HEK293 (cell line): ENCODE measurements around the gene LDHAL6B.

Experiments used
- CTCF ChIA-PET: fragments of 350-600 bp; formaldehyde crosslinking; extraction: SDS; loops from one replicate; lab custom pipeline; 2021; ENCODE audit warnings: antibody characterized with exemption; lab: Yijun Ruan, JAX
- POLR2A ChIA-PET: fragments of 300-600 bp; formaldehyde crosslinking; extraction: SDS; loops from one replicate; lab custom pipeline; 2020; ENCODE audit warnings: antibody characterized with exemption, inconsistent platforms; lab: Yijun Ruan, JAX
- H3K27ac ChIP-seq: fragments of 200-500 bp; sonication (Bioruptor generic); 2 replicates; pipeline ENCODE4 v1.5.1; 2014; ENCODE audit warnings: low read depth, low read length, control low read depth, inconsistent platforms; ENCODE audit errors: extremely low read depth
- H3K36me3 ChIP-seq, 2 experiments: fragments of 200-500 bp in 1 of 2; sonication (Bioruptor generic) in 1 of 2; 1 replicate in 1 of 2; 2 replicates in 1 of 2; pipeline ENCODE4 v1.5.1; 2014 to 2017; ENCODE audit warnings: inconsistent platforms in 2 of 2, low read length in 2 of 2; ENCODE audit not compliant: control insufficient read depth in 2 of 2, insufficient read depth in 1 of 2
- H3K4me1 ChIP-seq: fragments of 200-500 bp; sonication (Bioruptor generic); 2 replicates; pipeline ENCODE4 v1.5.1; 2014; ENCODE audit warnings: mild to moderate bottlenecking, low read length, inconsistent platforms; ENCODE audit not compliant: control insufficient read depth, insufficient read depth
- H3K4me3 ChIP-seq: 2 replicates; pipeline ENCODE4 v1.5.1; 2011; ENCODE audit warnings: low read depth, mild to moderate bottlenecking, control low read depth, low read length, moderate library complexity
- H3K9me3 ChIP-seq: fragments of 200-500 bp; sonication (Bioruptor generic); 2 replicates; pipeline ENCODE4 v1.5.1; 2014; ENCODE audit warnings: low read depth, low read length, inconsistent platforms; ENCODE audit not compliant: control insufficient read depth, insufficient read depth
- BCL11B ChIP-seq: fragments of 450-650 bp; formaldehyde crosslinking; IDR thresholded peaks from 2 replicates; pipeline ENCODE4 v1.5.1; 2016; ENCODE audit warnings: low read depth, missing biosample characterization, missing genetic modification characterization
- EGR2 ChIP-seq: fragments of 450-650 bp; formaldehyde crosslinking; IDR thresholded peaks from 2 replicates; pipeline ENCODE4 v1.5.1; 2016; ENCODE audit warnings: low read depth, missing biosample characterization, missing genetic modification characterization
- INSM2 ChIP-seq: fragments of 450-650 bp; formaldehyde crosslinking; IDR thresholded peaks from 2 replicates; pipeline ENCODE4 v1.5.1; 2016; ENCODE audit warnings: missing biosample characterization, missing genetic modification characterization
- OSR2 ChIP-seq: fragments of 450-650 bp; formaldehyde crosslinking; IDR thresholded peaks from 2 replicates; pipeline ENCODE4 v1.5.1; 2016; ENCODE audit warnings: missing biosample characterization, missing genetic modification characterization
- PBX3 ChIP-seq: sonication (generic); formaldehyde crosslinking; IDR thresholded peaks from 2 replicates; pipeline ENCODE4 v1.8.1; 2022; ENCODE audit warnings: mild to moderate bottlenecking, moderate library complexity, missing genetic modification reagents
- ZNF114 ChIP-seq: fragments of 450-650 bp; formaldehyde crosslinking; IDR thresholded peaks from 2 replicates; pipeline ENCODE4 v1.5.0; 2017; ENCODE audit warnings: missing biosample characterization, missing genetic modification characterization
- ZNF169 ChIP-seq: fragments of 450-650 bp; formaldehyde crosslinking; IDR thresholded peaks from 2 replicates; pipeline ENCODE4 v1.5.1; 2016; ENCODE audit warnings: missing biosample characterization, missing genetic modification characterization
- ZNF221 ChIP-seq: fragments of 450-650 bp; formaldehyde crosslinking; IDR thresholded peaks from 2 replicates; pipeline ENCODE4 v1.5.1; 2017; ENCODE audit warnings: missing biosample characterization, missing genetic modification characterization, borderline replicate concordance
- ZNF416 ChIP-seq: fragments of 450-650 bp; formaldehyde crosslinking; IDR thresholded peaks from 2 replicates; pipeline ENCODE4 v1.5.1; 2016; ENCODE audit warnings: missing biosample characterization, missing genetic modification characterization
- ZNF449 ChIP-seq: fragments of 450-650 bp; formaldehyde crosslinking; IDR thresholded peaks from 2 replicates; pipeline ENCODE4 v1.5.1; 2017; ENCODE audit warnings: missing biosample characterization, mild to moderate bottlenecking, missing genetic modification characterization, moderate library complexity
- ZNF488 ChIP-seq: fragments of 450-650 bp; formaldehyde crosslinking; IDR thresholded peaks from 2 replicates; pipeline ENCODE4 v1.5.1; 2016; ENCODE audit warnings: missing biosample characterization, missing genetic modification characterization
- ZNF585B ChIP-seq: fragments of 450-650 bp; formaldehyde crosslinking; IDR thresholded peaks from 2 replicates; pipeline ENCODE4 v1.5.1; 2016; ENCODE audit warnings: missing biosample characterization, missing genetic modification characterization
- ZNF626 ChIP-seq: fragments of 450-650 bp; sonication (Bioruptor Pico); formaldehyde crosslinking; IDR thresholded peaks from 2 replicates; pipeline ENCODE4 v1.5.1; 2018; ENCODE audit warnings: missing biosample characterization, missing genetic modification characterization, inconsistent platforms
- ZNF645 ChIP-seq: fragments of 450-650 bp; formaldehyde crosslinking; IDR thresholded peaks from 2 replicates; pipeline ENCODE4; 2016; ENCODE audit warnings: missing biosample characterization, missing genetic modification characterization
- ZNF747 ChIP-seq: fragments of 450-650 bp; formaldehyde crosslinking; IDR thresholded peaks from 2 replicates; pipeline ENCODE4 v1.5.1; 2016; ENCODE audit warnings: missing biosample characterization, missing genetic modification characterization
- ZSCAN30 ChIP-seq: fragments of 450-650 bp; IDR thresholded peaks from 2 replicates; pipeline ENCODE4 v1.5.1; 2018; ENCODE audit warnings: missing biosample characterization, mild to moderate bottlenecking, missing genetic modification characterization, moderate library complexity
- ZXDB ChIP-seq: fragments of 450-650 bp; formaldehyde crosslinking; IDR thresholded peaks from 2 replicates; pipeline ENCODE4 v1.5.1; 2016; ENCODE audit warnings: missing biosample characterization, missing genetic modification characterization

The LDHAL6B gene

GRCh38 chr15:59180945-59181600 lies 25.6 kb upstream of the LDHAL6B start:
- H3K9me3 ChIP-seq, result no peaks in the 10 kb centered on the region
- ChIA-PET CTCF (no interaction called here), POLR2A (no interaction called here)
- no peak overlapping the region for H3K27ac ChIP-seq
- no peak overlapping the region for H3K4me3 ChIP-seq
- H3K36me3 ChIP-seq, result no peaks in the 10 kb centered on the region; a peak in 1 of 3 replicates
- TF ChIP-seq EGR2 (tag by site-specific recombination), result no peak
- no peak for TF ChIP-seq ZNF488
- no peak for TF ChIP-seq PBX3 (CRISPR knock-in tag)
- TF ChIP-seq ZNF449 (tag by site-specific recombination), result no peak
- no peak for TF ChIP-seq INSM2 (tag by site-specific recombination)
- no peak for TF ChIP-seq ZNF626 (tag by site-specific recombination)
- no peak for TF ChIP-seq ZNF645 (tag by site-specific recombination)
- TF ChIP-seq BCL11B (tag by site-specific recombination), result no peak
- no peak for TF ChIP-seq ZSCAN30 (tag by site-specific recombination)
- H3K4me1 ChIP-seq, result no peaks in the 10 kb centered on the region

- H3K36me3 ChIP-seq, result peaks cover 0 to 11% of the 10 kb centered on the region in 2 experiments; a peak in 2 of 3 replicates
- TF ChIP-seq ZNF221 (tag by site-specific recombination) (no peak), ZNF114 (tag by site-specific recombination) (no peak), ZNF169 (tag by site-specific recombination) (no peak), ZNF585B (tag by site-specific recombination) (no peak), ZXDB (tag by site-specific recombination) (no peak), OSR2 (tag by site-specific recombination) (no peak), ZNF747 (tag by site-specific recombination) (no peak), ZNF416 (tag by site-specific recombination) (no peak)
- TF ChIP-seq, all 188 proteins: peak for 0
- Histone ChIP-seq H3K27ac (no peak overlapping the region), H3K4me3 (no peak overlapping the region), H3K9me3 (no peaks in the 10 kb centered on the region), H3K4me1 (no peaks in the 10 kb centered on the region)
- CTCF ChIA-PET, result no interaction called here
- POLR2A ChIA-PET, result no interaction called here
These were observed 20.9 kb upstream of the LDHAL6B start for GRCh38 chr15:59185725-59186124.
